ENCODE measurements around the gene TTC24.
"Not testable (repeated sequence)": the region's sequence is repeated elsewhere in the genome, so short reads cannot be mapped to it uniquely, and the experiment has no call there.

The TTC24 gene

GRCh38 chr1:156555715-156556114 is 23.8 kb upstream of the TTC24 start:
- DNase-seq: no peak

GRCh38 chr1:156556354-156556753 is 23.2 kb upstream of the TTC24 start:
- DNase-seq: no peak

- no peak for DNase-seq
These were observed 20.3 kb upstream of the TTC24 start for GRCh38 chr1:156559086-156559796.

- no peak for DNase-seq
These were observed 19.6 kb upstream of the TTC24 start for GRCh38 chr1:156559797-156560385.

GRCh38 chr1:156560585-156561163 is 18.8 kb upstream of the TTC24 start:
- DNase-seq: no peak

- DNase-seq: no peak
These were observed 14.0 kb upstream of the TTC24 start for GRCh38 chr1:156565519-156565918.

GRCh38 chr1:156566436-156566835 is 13.1 kb upstream of the TTC24 start:
- DNase-seq: no peak

- no peak for DNase-seq
These were observed 8.2 kb upstream of the TTC24 start for GRCh38 chr1:156571261-156571852.

- peak; percentile 88 for DNase-seq
These were observed 7.4 kb upstream of the TTC24 start, which contains the start of gene IQGAP3 for GRCh38 chr1:156571919-156572662. Gene IQGAP3, minus strand, starts transcription at chr1:156572565. Its CDS starts 36 bp downstream, at chr1:156572529.

- DNase-seq: no peak
These were observed 6.9 kb upstream of the TTC24 start for GRCh38 chr1:156572663-156573018.

GRCh38 chr1:156574039-156574633 is 5.4 kb upstream of the TTC24 start:
- DNase-seq: no peak

GRCh38 chr1:156577550-156577949 is 2.0 kb upstream of the TTC24 start:
- DNase-seq: peak; percentile 39

- no peak for DNase-seq
These were observed 1.5 kb upstream of the TTC24 start for GRCh38 chr1:156578055-156578454.

- no peak for DNase-seq
These were observed 2.3 kb downstream of the TTC24 start for GRCh38 chr1:156581661-156582387.

- no peak for DNase-seq
These were observed 3.0 kb downstream of the TTC24 start for GRCh38 chr1:156582388-156583017.

GRCh38 chr1:156583821-156584622 is 4.5 kb downstream of the TTC24 start:
- DNase-seq: peak; percentile 74

GRCh38 chr1:156584813-156585212 is 5.3 kb downstream of the TTC24 start:
- peak; percentile 55 for DNase-seq

- peak; percentile 92 for DNase-seq
These were observed 6.8 kb downstream of the TTC24 start for GRCh38 chr1:156586323-156586722.

GRCh38 chr1:156586892-156587477 is 7.5 kb downstream of the TTC24 start:
- no peak for DNase-seq

- DNase-seq: not testable (repeated sequence)
These were observed 8.4 kb downstream of the TTC24 start for GRCh38 chr1:156587927-156588326.
